Activated CD4-positive, alpha-beta T cell treated with anti-CD3 and anti-CD28 coated beads, Interleukin-2, amount 50 U/mL, for 16 hours (primary cell): ENCODE results near the gene SHBG.

ENCODE experiments used
- DNase-seq: peaks from one replicate; pipeline ENCODE4 v3.0.0-alpha.2; 2020

Gene SHBG

GRCh38 chr17:7651097-7651664 lies 21.2 kb downstream of the SHBG start:
- no peak for DNase-seq

- DNase-seq = no peak
Measured at GRCh38 chr17:7651665-7652387, 21.9 kb downstream of the SHBG start.

GRCh38 chr17:7652388-7653356 lies 22.7 kb downstream of the SHBG start:
- DNase-seq = no peak

- DNase-seq = no peak
Measured at GRCh38 chr17:7654832-7655540, 25.1 kb downstream of the SHBG start.

GRCh38 chr17:7655541-7655840 lies 25.6 kb downstream of the SHBG start:
- no peak for DNase-seq

GRCh38 chr17:7656958-7657609 lies 27.1 kb downstream of the SHBG start:
- no peak for DNase-seq

- DNase-seq = no peak
Measured at GRCh38 chr17:7667656-7668406, 37.9 kb downstream of the SHBG start.

- no peak for DNase-seq
Measured at GRCh38 chr17:7668482-7668881, 38.5 kb downstream of the SHBG start.

GRCh38 chr17:7673239-7673638 lies 43.3 kb downstream of the SHBG start:
- peak; percentile 44 for DNase-seq

GRCh38 chr17:7674934-7675333 lies 45.0 kb downstream of the SHBG start:
- no peak for DNase-seq

GRCh38 chr17:7676533-7676932 lies 46.6 kb downstream of the SHBG start:
- DNase-seq = no peak

GRCh38 chr17:7677388-7678067 lies 47.6 kb downstream of the SHBG start:
- no peak for DNase-seq
